NCI-H1105 treated with DMSO at 0.1 percent for 48 hours (cell line): ENCODE data around the gene GSAP.

Source experiments
- DNase-seq: peaks from one replicate; lab custom pipeline; 2025; lab: John Stamatoyannopoulos, UW

Gene GSAP

GRCh38 chr7:77438131-77438530 lies 22.0 kb upstream of the GSAP start:
- DNase-seq: no peak

GRCh38 chr7:77434570-77435275 lies 18.6 kb upstream of the GSAP start:
- no peak for DNase-seq

- no peak for DNase-seq
These were observed 17.8 kb upstream of the GSAP start for GRCh38 chr7:77433901-77434300.

GRCh38 chr7:77430927-77431326 lies 14.8 kb upstream of the GSAP start:
- DNase-seq: no peak

GRCh38 chr7:77428777-77429231 lies 12.7 kb upstream of the GSAP start:
- no peak for DNase-seq

- no peak for DNase-seq
These were observed 12.0 kb upstream of the GSAP start for GRCh38 chr7:77427996-77428603.

GRCh38 chr7:77426521-77427051 lies 10.4 kb upstream of the GSAP start:
- no peak for DNase-seq

- DNase-seq: no peak
These were observed 9.9 kb upstream of the GSAP start for GRCh38 chr7:77426052-77426404.

GRCh38 chr7:77425101-77426051 lies 9.2 kb upstream of the GSAP start:
- DNase-seq: no peak

GRCh38 chr7:77422500-77422899 lies 6.4 kb upstream of the GSAP start:
- no peak for DNase-seq

GRCh38 chr7:77420986-77421672 lies 5.0 kb upstream of the GSAP start:
- DNase-seq: no peak

- no peak for DNase-seq
These were observed 4.3 kb upstream of the GSAP start for GRCh38 chr7:77420438-77420837.

- DNase-seq: no peak
These were observed 3.0 kb upstream of the GSAP start for GRCh38 chr7:77419102-77419501.

- no peak for DNase-seq
These were observed 1.7 kb upstream of the GSAP start for GRCh38 chr7:77417801-77418200.

GRCh38 chr7:77416621-77417371 lies 647 bp upstream of the GSAP start:
- peak; percentile 73 for DNase-seq

- DNase-seq: peak; percentile 54
These were observed 700 bp downstream of the GSAP start for GRCh38 chr7:77415476-77415822.

GRCh38 chr7:77413861-77414424 lies 2.2 kb downstream of the GSAP start:
- DNase-seq: no peak

GRCh38 chr7:77413128-77413527 lies 3.0 kb downstream of the GSAP start:
- DNase-seq: no peak

- no peak for DNase-seq
These were observed 6.2 kb downstream of the GSAP start for GRCh38 chr7:77409739-77410547.
